Coronary artery (tissue), 2 donors: ENCODE data around the gene OSBPL8.

Experiments
- DNase-seq: peaks from one replicate; pipeline ENCODE4 v3.0.0-alpha.2; 2017; ENCODE audit warnings: low spot score
- H3K27ac ChIP-seq, 2 donors: fragments of 200-600 bp; sonication (generic); one replicate each; pipeline ENCODE4 v1.5.1; 2016 to 2019
- H3K4me3 ChIP-seq: fragments of 200-600 bp; sonication (generic); 2 replicates; pipeline ENCODE4 v1.5.1; 2016; ENCODE audit warnings: mild to moderate bottlenecking, moderate library complexity
- CTCF ChIP-seq: fragments of 200-600 bp; sonication (generic); IDR thresholded peaks from one replicate; pipeline ENCODE4 v1.5.1; 2019; ENCODE audit warnings: antibody characterized with exemption

The OSBPL8 gene

GRCh38 chr12:76410371-76410770, 149.2 kb downstream of the OSBPL8 start:
- H3K27ac ChIP-seq, result no peak overlapping the region
- H3K4me3 ChIP-seq, result no peak overlapping the region
- no peak for TF ChIP-seq CTCF
- no peak for DNase-seq

- no peak overlapping the region for H3K4me3 ChIP-seq
- no peak for DNase-seq
- TF ChIP-seq CTCF, result no peak
- H3K27ac ChIP-seq, result no peak overlapping the region
These were observed 150.5 kb downstream of the OSBPL8 start for GRCh38 chr12:76409074-76409473.

DNA sequence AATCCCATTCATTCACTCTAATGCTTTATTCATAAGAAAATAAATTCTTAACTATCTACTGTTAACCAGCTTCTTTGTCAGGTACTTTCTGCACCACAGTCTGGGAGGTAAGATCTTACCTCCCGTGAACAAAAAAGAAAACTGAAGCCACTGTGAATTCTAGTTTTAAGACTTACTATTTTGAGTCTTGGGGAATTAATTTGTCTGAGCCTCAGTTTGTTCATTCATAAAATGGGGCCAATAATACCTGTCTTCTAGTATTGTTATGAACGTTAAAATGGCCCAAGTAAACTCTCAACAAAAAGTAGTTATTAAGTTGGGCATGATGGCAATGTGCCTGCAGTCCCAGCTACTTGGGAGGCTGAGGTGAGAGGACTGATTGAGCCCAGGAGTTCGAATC, 151.9 kb downstream of the OSBPL8 start:
- H3K27ac ChIP-seq, result no peak overlapping the region
- no peak for DNase-seq
- TF ChIP-seq CTCF, result no peak
- no peak overlapping the region for H3K4me3 ChIP-seq

DNA sequence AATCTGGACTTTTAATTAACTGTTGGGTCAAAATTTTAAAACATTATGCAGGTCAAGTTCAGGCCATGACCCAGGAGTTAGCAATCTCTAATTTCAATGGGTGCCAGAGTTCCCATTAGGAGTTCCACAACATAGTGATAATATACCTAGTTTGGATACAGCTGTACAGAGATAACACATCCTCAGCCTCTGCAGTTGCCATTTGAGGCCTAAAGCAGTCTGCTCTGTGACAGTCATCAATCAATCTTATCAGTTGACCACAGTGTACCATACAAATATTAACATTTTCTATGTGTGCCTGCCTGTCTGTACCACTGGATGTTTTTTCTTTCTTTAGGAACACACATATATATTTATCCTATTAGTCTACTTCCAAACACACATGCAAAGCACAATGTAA, 157.3 kb downstream of the OSBPL8 start:
- no peak for DNase-seq
- Histone ChIP-seq H3K4me3 (no peak overlapping the region), H3K27ac (no peak overlapping the region)
- TF ChIP-seq CTCF, result no peak

DNA sequence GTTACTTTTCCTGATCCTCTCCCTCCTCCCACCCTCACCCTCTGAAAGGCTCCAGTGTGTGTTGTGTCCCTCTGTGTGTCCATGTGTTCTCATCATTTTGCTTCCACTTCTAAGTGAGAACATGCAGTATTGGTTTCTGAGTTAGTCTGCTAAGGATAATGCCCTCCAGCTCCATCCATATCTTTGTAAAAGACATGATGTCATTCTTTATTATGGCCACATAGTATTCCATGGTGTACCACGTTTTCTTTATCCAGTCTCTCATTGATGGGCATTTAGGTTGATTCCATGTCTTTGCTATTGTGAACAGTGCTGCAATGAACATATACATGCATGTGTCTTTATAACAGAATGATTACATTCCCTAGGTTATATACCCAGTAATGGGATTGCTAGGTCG, 159.4 kb downstream of the OSBPL8 start:
- Histone ChIP-seq H3K4me3 (no peak overlapping the region), H3K27ac (no peak overlapping the region)
- TF ChIP-seq CTCF, result no peak
- no peak for DNase-seq

- no peak overlapping the region for H3K27ac ChIP-seq
- no peak for DNase-seq
- no peak for TF ChIP-seq CTCF
- H3K4me3 ChIP-seq, result no peak overlapping the region
These were observed 160.5 kb downstream of the OSBPL8 start for GRCh38 chr12:76399040-76399439.

DNA sequence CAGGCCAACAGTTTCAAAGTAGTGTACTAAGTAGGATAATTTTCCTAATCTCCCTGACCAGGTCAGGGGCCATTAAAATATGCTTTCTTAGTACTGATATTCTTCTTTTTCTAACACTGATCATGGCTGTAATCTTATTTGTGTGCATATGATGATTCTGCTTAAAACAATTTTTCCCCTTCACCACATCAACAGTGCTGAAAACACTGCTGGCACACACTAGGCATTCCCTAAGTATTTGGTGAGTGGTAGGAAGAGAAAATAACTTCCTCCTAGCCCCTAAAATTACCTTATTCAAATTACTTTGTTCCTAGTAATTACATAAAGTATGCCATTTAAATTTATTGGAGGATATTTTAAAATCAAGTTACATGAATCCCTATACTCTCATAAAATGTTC, 161.5 kb downstream of the OSBPL8 start:
- TF ChIP-seq CTCF, result no peak
- DNase-seq, result no peak
- H3K4me3 ChIP-seq, result no peak overlapping the region
- no peak overlapping the region for H3K27ac ChIP-seq
